Gastroesophageal sphincter (tissue), 3 donors: ENCODE data around the gene RNPS1.

Source experiments
- CTCF ChIP-seq, 4 experiments: fragments of 200-600 bp in 2 of 4; fragments of 450-650 bp in 2 of 4; sonication (generic) in 1 of 4; IDR thresholded peaks; one replicate each; pipeline ENCODE4 v1.5.1; 2017 to 2019; ENCODE audit warnings: antibody characterized with exemption in 4 of 4, mild to moderate bottlenecking in 2 of 4, moderate library complexity in 2 of 4
- POLR2A ChIP-seq, 2 donors: fragments of 450-650 bp; IDR thresholded peaks; one replicate each; pipeline ENCODE4 v1.6.1; 2017; ENCODE audit warnings: antibody characterized with exemption in 2 of 2, mild to moderate bottlenecking in 2 of 2, moderate library complexity in 1 of 2
- POLR2AphosphoS5 ChIP-seq: sonication (generic); formaldehyde crosslinking; IDR thresholded peaks from one replicate; pipeline ENCODE4 v1.6.1; 2017; ENCODE audit warnings: antibody characterized with exemption

GRCh38 chr16:2230376-2230775, 37.5 kb downstream of the RNPS1 start:
- TF ChIP-seq POLR2A (IDR thresholded peaks at IDR 0.05), result no peak
- TF ChIP-seq CTCF (IDR thresholded peaks at IDR 0.05), result no peak
- no peak for TF ChIP-seq POLR2AphosphoS5
